GM21619 (cell line): ENCODE measurements around the gene ATF6.

ENCODE experiments used
- ATAC-seq: cut with Tn5 transposase; IDR thresholded peaks from one replicate; pipeline ENCODE4 v1.9.1; 2021; ENCODE audit not compliant: unreplicated experiment

ATF6 gene

GRCh38 chr1:161885003-161885402, 118.9 kb downstream of the ATF6 start:
- no peak for ATAC-seq

GRCh38 chr1:161885759-161886158, 119.6 kb downstream of the ATF6 start:
- ATAC-seq, result no peak

DNA sequence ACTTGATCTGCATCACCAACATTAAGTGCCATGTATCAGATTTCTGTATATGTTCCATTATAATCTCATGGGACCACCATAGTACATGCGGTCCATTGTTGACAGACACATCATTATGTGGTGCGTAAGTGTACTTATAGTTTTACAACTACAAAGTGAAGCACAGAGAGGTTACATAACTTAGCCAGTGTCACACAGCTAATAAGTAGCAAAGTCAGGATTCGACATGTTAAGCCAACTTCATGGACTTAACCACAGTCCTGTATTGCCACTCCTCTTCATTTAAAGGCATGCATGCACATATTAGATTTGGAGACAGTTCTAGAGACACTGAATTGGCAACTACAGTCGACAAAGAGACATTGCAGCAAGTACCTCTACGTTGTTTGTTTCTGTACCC, 120.5 kb downstream of the ATF6 start:
- no peak for ATAC-seq

GRCh38 chr1:161887730-161888287, 121.7 kb downstream of the ATF6 start:
- no peak for ATAC-seq

- ATAC-seq, result no peak
These were observed 124.5 kb downstream of the ATF6 start for GRCh38 chr1:161890574-161890973.

DNA sequence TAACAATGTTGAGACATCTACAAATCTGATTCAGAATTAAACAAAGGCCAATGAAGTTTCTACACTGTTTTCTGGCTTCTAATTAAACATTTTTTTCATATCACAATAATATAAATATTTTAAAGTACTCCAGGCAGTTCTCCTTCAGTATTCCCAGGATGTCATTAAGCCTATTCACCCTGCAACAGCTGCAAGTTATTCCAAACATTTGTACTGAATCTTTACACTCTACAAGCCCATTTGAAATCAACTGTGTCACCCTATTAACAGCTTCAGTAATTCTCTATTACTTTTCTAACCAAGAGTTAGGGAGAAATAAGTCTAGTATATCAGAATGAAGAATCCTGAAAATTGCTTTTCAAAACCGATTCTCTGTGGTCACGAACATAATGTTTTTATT, 133.0 kb downstream of the ATF6 start:
- ATAC-seq, result no peak

GRCh38 chr1:161900160-161900559, 134.0 kb downstream of the ATF6 start:
- no peak for ATAC-seq

- ATAC-seq, result no peak
These were observed 136.1 kb downstream of the ATF6 start for GRCh38 chr1:161902182-161902581.

GRCh38 chr1:161905269-161905884, 139.3 kb downstream of the ATF6 start:
- no peak for ATAC-seq

DNA sequence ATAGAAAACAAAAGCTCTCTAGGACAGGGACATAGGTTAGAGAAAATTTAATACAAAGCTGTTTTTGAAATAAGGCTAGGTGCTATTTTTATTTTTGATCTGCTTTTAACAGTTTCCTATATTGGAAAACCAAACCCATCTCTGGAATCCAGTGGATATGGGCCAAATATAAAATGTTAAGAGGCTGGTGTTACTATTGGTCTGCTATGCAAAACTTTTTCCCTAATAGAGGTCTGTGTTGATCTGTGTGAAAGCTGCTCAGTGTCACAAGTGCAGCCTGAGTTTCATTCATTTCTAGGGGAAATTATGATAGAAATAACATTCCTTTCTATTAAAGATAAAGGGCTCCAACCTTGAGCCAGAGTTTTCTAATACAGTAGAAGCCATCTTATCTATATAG, 141.1 kb downstream of the ATF6 start:
- no peak for ATAC-seq

DNA sequence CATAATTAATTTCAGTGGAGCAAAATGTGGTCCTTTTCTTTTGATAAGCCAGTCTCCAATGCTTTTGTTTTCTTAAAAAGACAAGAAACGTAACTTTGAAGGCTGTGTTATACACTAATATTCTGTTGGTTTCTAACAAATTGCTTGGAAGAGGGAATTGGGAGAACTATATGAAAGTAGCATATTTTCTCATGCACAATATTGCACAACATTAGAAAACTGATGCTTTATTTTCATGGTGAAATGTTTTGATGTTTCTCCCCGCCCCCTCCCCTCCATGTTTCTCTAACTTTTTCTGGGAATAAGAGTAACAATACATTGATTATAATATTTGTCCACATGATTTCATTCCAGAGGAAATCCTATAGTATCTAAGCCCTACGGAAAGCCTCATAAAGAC, 142.1 kb downstream of the ATF6 start:
- ATAC-seq, result no peak

GRCh38 chr1:161910604-161911003, 144.5 kb downstream of the ATF6 start:
- no peak for ATAC-seq

DNA sequence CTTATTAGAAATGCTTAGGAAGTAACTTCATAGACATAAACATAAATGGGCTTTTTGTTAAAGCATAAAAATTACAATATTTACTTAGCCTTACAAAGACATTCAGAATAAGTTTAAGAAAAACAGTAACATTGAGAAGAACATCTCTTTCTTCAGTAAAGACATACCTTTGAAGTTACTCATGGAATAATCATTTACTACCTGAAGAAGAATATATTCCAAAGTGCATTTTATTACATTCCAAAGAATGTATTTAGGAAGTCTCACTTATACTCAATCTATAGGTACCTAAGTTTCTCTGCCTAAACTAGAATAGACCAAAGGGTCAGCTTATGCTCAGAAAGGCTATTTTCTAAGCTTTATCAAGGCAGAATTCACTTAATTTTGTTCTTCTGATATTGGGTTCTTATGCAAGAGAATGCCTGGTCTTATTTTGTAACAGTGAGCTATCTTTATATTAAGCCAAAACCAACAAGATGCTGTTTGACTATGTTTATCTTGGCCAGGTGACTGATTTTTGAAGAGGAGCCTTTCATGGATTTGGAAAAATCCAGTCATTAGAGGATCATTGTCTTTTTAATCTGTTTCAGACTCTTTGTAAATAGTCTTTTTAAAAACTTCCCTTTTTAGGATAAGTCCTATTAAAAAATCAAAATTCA, 147.5 kb downstream of the ATF6 start:
- ATAC-seq, result no peak

- no peak for ATAC-seq
These were observed 148.5 kb downstream of the ATF6 start for GRCh38 chr1:161914595-161914994.

- peak; percentile 76 for ATAC-seq
These were observed 149.0 kb downstream of the ATF6 start for GRCh38 chr1:161915051-161915503.

- ATAC-seq, result no peak
These were observed 149.9 kb downstream of the ATF6 start for GRCh38 chr1:161915978-161916377.

- no peak for ATAC-seq
These were observed 153.1 kb downstream of the ATF6 start for GRCh38 chr1:161919229-161919628.

DNA sequence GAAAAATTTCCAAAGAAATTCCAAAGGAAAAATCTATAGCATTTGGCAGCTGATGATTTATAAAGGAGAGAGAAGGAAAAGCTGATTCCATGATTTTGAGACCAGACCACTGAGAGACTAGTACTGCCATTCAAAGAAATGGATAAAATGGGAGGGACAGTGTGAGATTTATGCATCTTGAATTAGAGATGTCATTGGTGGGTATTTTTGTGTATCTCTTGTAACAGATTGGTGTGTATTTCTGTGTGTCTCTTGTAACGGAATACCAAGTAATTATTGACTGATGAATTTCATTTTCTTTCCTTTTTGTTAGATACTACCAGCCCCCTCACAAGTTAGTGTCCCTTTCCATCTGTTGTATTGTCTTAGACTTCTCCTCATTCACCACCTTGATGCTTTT, 155.4 kb downstream of the ATF6 start:
- ATAC-seq, result no peak

- no peak for ATAC-seq
These were observed 155.9 kb downstream of the ATF6 start for GRCh38 chr1:161921990-161922389.

GRCh38 chr1:161928056-161928455, 161.9 kb downstream of the ATF6 start:
- ATAC-seq, result no peak

- no peak for ATAC-seq
These were observed 163.0 kb downstream of the ATF6 start for GRCh38 chr1:161929137-161929536.

DNA sequence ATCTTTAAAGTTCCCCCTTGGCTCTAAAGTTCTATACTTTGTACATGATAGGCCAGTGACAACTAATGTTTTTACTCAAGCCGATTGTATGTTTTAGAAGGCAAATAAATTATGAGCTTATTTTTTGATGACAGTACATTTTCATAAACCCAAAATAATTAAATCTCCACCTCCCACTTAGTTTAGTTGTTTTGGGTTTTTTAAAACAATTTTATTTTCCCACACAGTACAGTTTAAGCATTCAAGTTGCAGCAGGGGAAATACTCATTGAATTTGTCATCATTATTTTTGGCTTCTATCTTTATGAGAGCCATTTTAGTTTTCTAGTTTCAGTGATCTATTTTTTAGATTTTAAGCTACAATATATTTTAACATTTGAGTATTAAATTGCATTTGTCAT, 163.9 kb downstream of the ATF6 start:
- no peak for ATAC-seq

DNA sequence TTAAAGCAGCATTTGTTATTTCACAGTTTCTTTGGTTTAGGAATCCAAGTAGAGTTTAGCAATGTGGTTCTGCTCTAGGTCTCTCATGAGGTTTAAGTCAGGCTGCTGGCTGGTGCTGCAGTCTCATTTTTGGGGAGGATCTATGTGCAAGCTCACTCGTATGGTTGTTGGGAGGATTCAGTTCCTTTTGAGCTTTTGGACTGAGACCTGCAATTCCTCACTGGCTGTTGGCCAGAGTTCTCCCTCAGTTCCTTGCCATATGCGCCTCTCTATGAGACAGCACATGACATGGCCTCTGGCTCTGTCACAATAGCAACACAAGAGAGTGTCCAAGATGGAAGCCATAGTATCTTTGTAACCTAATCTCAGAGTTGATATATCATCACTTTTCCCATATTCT, 166.5 kb downstream of the ATF6 start:
- no peak for ATAC-seq
